HepG2 (cell line): ENCODE results near the gene E2F3. TPM values are rescaled to one million over a fixed set of nuclear protein-coding genes. Genes with fewer than 3 reads are reported as not detected.

Source experiments
- CBX1 ChIP-seq: IDR thresholded peaks from one replicate; pipeline ENCODE4 v1.6.1; 2016; ENCODE audit warnings: antibody characterized with exemption, low read depth
- GABPB1 ChIP-seq: IDR thresholded peaks from 2 replicates; pipeline ENCODE4 v1.6.1; 2016; ENCODE audit warnings: mild to moderate bottlenecking, missing genetic modification reagents, moderate library complexity, missing compliant biosample characterization
- MAFF ChIP-seq: IDR thresholded peaks from 2 replicates; pipeline ENCODE4 v1.6.1; 2011; ENCODE audit warnings: low read depth, low read length, improper control_type of control experiment
- RELA ChIP-seq: sonication (generic); formaldehyde crosslinking; IDR thresholded peaks from 2 replicates; pipeline ENCODE4 v1.4.0; 2020; ENCODE audit warnings: missing genetic modification reagents
- RFX5 ChIP-seq: IDR thresholded peaks from 2 replicates; pipeline ENCODE4 v1.6.1; 2011; ENCODE audit warnings: low read depth, low read length, improper control_type of control experiment
- RNF2 ChIP-seq: fragments of 450-650 bp; conservative IDR thresholded peaks from 2 replicates; pipeline ENCODE4 v1.6.1; 2016; ENCODE audit warnings: low read depth
- SMAD1 ChIP-seq: sonication (generic); formaldehyde crosslinking; IDR thresholded peaks from 2 replicates; pipeline ENCODE4 v1.4.0; 2020; ENCODE audit warnings: missing genetic modification reagents, low read depth, mild to moderate bottlenecking, borderline replicate concordance
- SNAPC2 ChIP-seq: sonication (generic); formaldehyde crosslinking; IDR thresholded peaks from 2 replicates; pipeline ENCODE4 v1.8.1; 2022; ENCODE audit warnings: mild to moderate bottlenecking, missing genetic modification reagents
- TBX3 ChIP-seq: fragments of 450-650 bp; IDR thresholded peaks from 2 replicates; pipeline ENCODE4 v1.6.1; 2017; ENCODE audit warnings: antibody characterized with exemption, mild to moderate bottlenecking, inconsistent platforms, borderline replicate concordance
- YEATS2 ChIP-seq: sonication (generic); formaldehyde crosslinking; IDR thresholded peaks from 2 replicates; pipeline ENCODE4 v1.4.0; 2020; ENCODE audit warnings: missing genetic modification reagents, borderline replicate concordance
- ZBTB38 ChIP-seq: sonication (generic); formaldehyde crosslinking; IDR thresholded peaks from 2 replicates; pipeline ENCODE4 v1.5.1; 2020; ENCODE audit warnings: mild to moderate bottlenecking, missing genetic modification reagents
- ZNF382 ChIP-seq: sonication (generic); formaldehyde crosslinking; IDR thresholded peaks from 2 replicates; pipeline ENCODE4 v1.5.0; 2020; ENCODE audit warnings: missing genetic modification reagents, mild to moderate bottlenecking, borderline replicate concordance
- ZNF468 ChIP-seq: sonication (generic); formaldehyde crosslinking; IDR thresholded peaks from 2 replicates; pipeline ENCODE4 v1.8.0; 2022; ENCODE audit warnings: mild to moderate bottlenecking, moderate library complexity, missing genetic modification reagents
- ZNF530 ChIP-seq: sonication (generic); formaldehyde crosslinking; IDR thresholded peaks from 2 replicates; pipeline ENCODE4 v1.5.0; 2020; ENCODE audit warnings: low read depth, mild to moderate bottlenecking, missing genetic modification reagents
- ZNF543 ChIP-seq: sonication (generic); formaldehyde crosslinking; IDR thresholded peaks from 2 replicates; pipeline ENCODE4 v1.4.0; 2020; ENCODE audit warnings: mild to moderate bottlenecking, missing genetic modification reagents
- ZNF605 ChIP-seq: sonication (generic); formaldehyde crosslinking; IDR thresholded peaks from 2 replicates; pipeline ENCODE4 v1.8.0; 2022; ENCODE audit warnings: mild to moderate bottlenecking, missing genetic modification reagents
- polyA plus RNA-seq, 8 experiments: library from polyadenylated mRNA; depleted of rRNA in 3 of 8; stranded (reverse) in 7 of 8; unstranded in 1 of 8; fragments of >200 nt; fragmentation: Illumina TruSeq in 4 of 8; extraction: Trizol in 4 of 8; gene quantifications; 2 replicates each; pipeline versions ENCODE4 v1.2.1 to v1.2.3, GENCODE V29; 2011 to 2016; ENCODE audit warnings: low read depth in 4 of 8, missing spikeins in 1 of 8, mixed read lengths in 1 of 8; ENCODE audit not compliant: insufficient read depth in 1 of 8
- total RNA-seq, 5 experiments: library from RNA; depleted of rRNA; stranded (reverse); fragments of >200 nt; fragmentation: Illumina TruSeq; extraction: Trizol; gene quantifications; 2 replicates each; pipeline ENCODE4 v1.2.3, GENCODE V29; 2016; ENCODE audit warnings: low read depth in 1 of 5
- TF ChIP-seq, protein P1 (sequence below): sonication (generic); formaldehyde crosslinking; IDR thresholded peaks from 2 replicates; pipeline ENCODE4 v1.4.0; 2020; ENCODE audit warnings: missing genetic modification reagents, borderline replicate concordance
- TF ChIP-seq, protein P2 (sequence below): sonication (generic); formaldehyde crosslinking; IDR thresholded peaks from 2 replicates; pipeline ENCODE4 v1.4.0; 2020; ENCODE audit warnings: mild to moderate bottlenecking, missing genetic modification reagents
- TF ChIP-seq, protein P3 (sequence below): sonication (generic); formaldehyde crosslinking; conservative IDR thresholded peaks from 2 replicates; pipeline ENCODE4 v1.4.0; 2020; ENCODE audit warnings: missing genetic modification reagents
- TF ChIP-seq, protein P4 (sequence below): sonication (generic); formaldehyde crosslinking; IDR thresholded peaks from 2 replicates; pipeline ENCODE4 v1.4.0; 2020; ENCODE audit warnings: mild to moderate bottlenecking, missing genetic modification reagents

The E2F3 gene
- total and polyA plus RNA-seq, 2 of the 13 experiments (the other 11 are each of a cell fraction or from before 2014, with no cell fraction given) = 8.5 to 12.7 TPM

DNA sequence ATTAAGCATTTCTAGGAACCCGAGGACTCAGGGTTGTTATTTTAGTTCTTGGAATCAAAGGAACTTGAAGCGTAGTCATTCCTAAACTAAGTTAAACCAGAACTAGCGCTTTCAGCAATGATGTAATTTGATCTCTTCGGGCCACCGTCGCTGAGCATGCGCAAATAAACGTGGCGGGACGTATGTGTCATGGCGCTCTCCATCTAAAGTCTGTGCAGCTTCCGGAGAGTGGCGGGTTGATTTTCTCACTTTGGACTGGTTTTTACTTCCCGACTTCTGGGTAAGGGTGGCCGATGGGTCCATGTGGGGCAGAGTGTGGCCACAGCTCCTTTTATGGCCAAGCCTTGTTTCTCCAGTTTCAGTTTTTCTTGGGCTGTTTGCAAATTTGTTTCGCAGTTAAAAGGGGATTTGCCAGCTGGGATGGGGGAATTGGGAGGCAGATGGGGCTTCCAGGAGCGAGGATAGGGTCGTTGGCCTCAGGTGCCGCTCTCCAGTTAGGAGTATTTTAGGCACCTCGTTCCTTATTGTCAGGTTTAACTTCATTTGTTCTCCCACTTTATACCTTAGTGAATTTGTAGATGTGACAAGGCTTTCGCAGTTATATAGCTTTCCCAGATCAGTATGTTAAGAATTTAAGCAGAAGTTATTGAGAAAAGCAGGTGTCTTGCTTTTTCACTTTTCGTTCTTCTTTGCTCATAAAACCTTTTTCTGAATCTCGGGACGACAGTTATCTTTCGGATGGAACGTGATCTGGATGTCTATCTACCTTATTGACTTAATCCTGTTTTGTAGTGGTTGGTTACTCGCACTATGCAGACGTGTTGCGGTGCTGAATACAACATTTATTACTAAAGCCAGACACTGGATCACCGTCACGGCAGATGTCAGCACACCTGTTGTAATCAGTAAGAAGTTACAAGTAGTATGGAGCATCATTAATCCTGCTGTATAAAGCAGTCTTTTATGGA, 132.9 kb downstream of the E2F3 start, which contains the start of gene CDKAL1 (continued):
- TF ChIP-seq, protein P1, sequence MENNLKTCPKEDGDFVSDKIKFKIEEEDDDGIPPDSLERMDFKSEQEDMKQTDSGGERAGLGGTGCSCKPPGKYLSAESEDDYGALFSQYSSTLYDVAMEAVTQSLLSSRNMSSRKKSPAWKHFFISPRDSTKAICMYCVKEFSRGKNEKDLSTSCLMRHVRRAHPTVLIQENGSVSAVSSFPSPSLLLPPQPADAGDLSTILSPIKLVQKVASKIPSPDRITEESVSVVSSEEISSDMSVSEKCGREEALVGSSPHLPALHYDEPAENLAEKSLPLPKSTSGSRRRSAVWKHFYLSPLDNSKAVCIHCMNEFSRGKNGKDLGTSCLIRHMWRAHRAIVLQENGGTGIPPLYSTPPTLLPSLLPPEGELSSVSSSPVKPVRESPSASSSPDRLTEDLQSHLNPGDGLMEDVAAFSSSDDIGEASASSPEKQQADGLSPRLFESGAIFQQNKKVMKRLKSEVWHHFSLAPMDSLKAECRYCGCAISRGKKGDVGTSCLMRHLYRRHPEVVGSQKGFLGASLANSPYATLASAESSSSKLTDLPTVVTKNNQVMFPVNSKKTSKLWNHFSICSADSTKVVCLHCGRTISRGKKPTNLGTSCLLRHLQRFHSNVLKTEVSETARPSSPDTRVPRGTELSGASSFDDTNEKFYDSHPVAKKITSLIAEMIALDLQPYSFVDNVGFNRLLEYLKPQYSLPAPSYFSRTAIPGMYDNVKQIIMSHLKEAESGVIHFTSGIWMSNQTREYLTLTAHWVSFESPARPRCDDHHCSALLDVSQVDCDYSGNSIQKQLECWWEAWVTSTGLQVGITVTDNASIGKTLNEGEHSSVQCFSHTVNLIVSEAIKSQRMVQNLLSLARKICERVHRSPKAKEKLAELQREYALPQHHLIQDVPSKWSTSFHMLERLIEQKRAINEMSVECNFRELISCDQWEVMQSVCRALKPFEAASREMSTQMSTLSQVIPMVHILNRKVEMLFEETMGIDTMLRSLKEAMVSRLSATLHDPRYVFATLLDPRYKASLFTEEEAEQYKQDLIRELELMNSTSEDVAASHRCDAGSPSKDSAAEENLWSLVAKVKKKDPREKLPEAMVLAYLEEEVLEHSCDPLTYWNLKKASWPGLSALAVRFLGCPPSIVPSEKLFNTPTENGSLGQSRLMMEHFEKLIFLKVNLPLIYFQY = no peak
- no peak for TF ChIP-seq TBX3
- TF ChIP-seq SNAPC2 (CRISPR knock-in tag) = peak; percentile 91; the same call in 1 of the 2 replicates
- TF ChIP-seq ZNF543 (CRISPR knock-in tag) = no peak
- TF ChIP-seq, protein P2, sequence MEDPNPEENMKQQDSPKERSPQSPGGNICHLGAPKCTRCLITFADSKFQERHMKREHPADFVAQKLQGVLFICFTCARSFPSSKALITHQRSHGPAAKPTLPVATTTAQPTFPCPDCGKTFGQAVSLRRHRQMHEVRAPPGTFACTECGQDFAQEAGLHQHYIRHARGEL (CRISPR knock-in tag) = no peak
- TF ChIP-seq MAFF = peak; percentile 40; the same call in 1 of the 2 replicates
- TF ChIP-seq RFX5 = no peak
- peak; percentile 77 for TF ChIP-seq CBX1
- TF ChIP-seq YEATS2 (CRISPR knock-in tag) = peak; percentile 93
- no peak for TF ChIP-seq RELA (CRISPR knock-in tag)
- TF ChIP-seq ZBTB38 (CRISPR knock-in tag) = peak; percentile 77
- TF ChIP-seq, protein P3, sequence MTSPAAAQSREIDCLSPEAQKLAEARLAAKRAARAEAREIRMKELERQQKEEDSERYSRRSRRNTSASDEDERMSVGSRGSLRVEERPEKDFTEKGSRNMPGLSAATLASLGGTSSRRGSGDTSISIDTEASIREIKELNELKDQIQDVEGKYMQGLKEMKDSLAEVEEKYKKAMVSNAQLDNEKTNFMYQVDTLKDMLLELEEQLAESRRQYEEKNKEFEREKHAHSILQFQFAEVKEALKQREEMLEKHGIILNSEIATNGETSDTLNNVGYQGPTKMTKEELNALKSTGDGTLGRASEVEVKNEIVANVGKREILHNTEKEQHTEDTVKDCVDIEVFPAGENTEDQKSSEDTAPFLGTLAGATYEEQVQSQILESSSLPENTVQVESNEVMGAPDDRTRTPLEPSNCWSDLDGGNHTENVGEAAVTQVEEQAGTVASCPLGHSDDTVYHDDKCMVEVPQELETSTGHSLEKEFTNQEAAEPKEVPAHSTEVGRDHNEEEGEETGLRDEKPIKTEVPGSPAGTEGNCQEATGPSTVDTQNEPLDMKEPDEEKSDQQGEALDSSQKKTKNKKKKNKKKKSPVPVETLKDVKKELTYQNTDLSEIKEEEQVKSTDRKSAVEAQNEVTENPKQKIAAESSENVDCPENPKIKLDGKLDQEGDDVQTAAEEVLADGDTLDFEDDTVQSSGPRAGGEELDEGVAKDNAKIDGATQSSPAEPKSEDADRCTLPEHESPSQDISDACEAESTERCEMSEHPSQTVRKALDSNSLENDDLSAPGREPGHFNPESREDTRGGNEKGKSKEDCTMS = no peak
- no peak for TF ChIP-seq ZNF382
- peak; percentile 66; the same call in 1 of the 2 replicates for TF ChIP-seq RNF2
- TF ChIP-seq, protein P4, sequence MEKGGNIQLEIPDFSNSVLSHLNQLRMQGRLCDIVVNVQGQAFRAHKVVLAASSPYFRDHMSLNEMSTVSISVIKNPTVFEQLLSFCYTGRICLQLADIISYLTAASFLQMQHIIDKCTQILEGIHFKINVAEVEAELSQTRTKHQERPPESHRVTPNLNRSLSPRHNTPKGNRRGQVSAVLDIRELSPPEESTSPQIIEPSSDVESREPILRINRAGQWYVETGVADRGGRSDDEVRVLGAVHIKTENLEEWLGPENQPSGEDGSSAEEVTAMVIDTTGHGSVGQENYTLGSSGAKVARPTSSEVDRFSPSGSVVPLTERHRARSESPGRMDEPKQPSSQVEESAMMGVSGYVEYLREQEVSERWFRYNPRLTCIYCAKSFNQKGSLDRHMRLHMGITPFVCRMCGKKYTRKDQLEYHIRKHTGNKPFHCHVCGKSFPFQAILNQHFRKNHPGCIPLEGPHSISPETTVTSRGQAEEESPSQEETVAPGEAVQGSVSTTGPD (CRISPR knock-in tag) = no peak
- TF ChIP-seq GABPB1 = peak; percentile 85
- no peak for TF ChIP-seq ZNF468 (CRISPR knock-in tag)
- peak; percentile 84; the same call in 1 of the 2 replicates for TF ChIP-seq ZNF605
- no peak for TF ChIP-seq ZNF530 (CRISPR knock-in tag)
- TF ChIP-seq SMAD1 = no peak
